Peyer's patch (tissue), 4 donors: Measurements from ENCODE around the gene LRRC3C.

ENCODE experiments used
- CTCF ChIP-seq, 6 experiments: fragments of 450-650 bp in 4 of 6; fragments of 200-600 bp in 2 of 6; sonication (generic) in 1 of 6; IDR thresholded peaks; one replicate each; pipeline ENCODE4 v1.5.1; 2017 to 2019; ENCODE audit warnings: antibody characterized with exemption in 6 of 6, mild to moderate bottlenecking in 3 of 6, moderate library complexity in 1 of 6
- POLR2A ChIP-seq, 2 donors: fragments of 450-650 bp; IDR thresholded peaks; one replicate each; pipeline ENCODE4 v1.5.1; 2017; ENCODE audit warnings: antibody characterized with exemption in 2 of 2, mild to moderate bottlenecking in 2 of 2, moderate library complexity in 2 of 2

DNA sequence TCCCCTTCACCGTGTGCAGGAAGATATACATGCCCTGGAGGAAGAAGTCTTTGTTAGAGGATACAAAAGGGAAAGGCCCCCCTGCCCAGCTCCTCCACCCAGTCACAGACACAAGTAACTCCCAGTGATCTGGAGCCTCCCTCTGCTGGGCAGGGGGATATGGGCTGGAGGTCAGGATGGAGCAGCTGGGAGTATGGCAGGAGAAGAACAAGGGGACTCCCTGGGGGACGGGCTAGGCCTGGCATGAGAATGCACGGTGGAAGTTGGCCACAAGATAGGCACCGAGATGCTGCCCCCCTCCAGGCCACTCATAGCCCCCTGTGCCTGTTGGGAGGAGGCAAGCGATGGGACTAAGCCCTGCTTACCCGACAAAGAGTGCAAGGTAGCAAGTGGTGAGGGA lies 4.3 kb upstream of the LRRC3C start:
- TF ChIP-seq CTCF (IDR thresholded peaks at IDR 0.05) (no peak), POLR2A (IDR thresholded peaks at IDR 0.05) (no peak)
